HCT116 (cell line): ENCODE data around the gene EML3. TPM values are rescaled to one million over a fixed set of nuclear protein-coding genes. Genes with fewer than 3 reads are reported as not detected.

Experiments used
- ATAC-seq: fragments of 200-7000 bp; cut with Tn5 transposase; 2 replicates; pipeline ENCODE4 v1.9.1; 2020; ENCODE audit warnings: mild to moderate bottlenecking, moderate library complexity
- BruUV-seq: library from RNA; stranded (reverse); fragments of 400-500 nt; replicated peaks from 2 replicates; lab custom pipeline; 2021; lab: Mats Ljungman, UMichigan
- CTCF ChIA-PET: fragments of 300-600 bp; sonication (Branson Sonifier 250); formaldehyde crosslinking; loops from one replicate; lab custom pipeline; 2021; ENCODE audit warnings: antibody characterized with exemption; lab: Charles Lee
- POLR2A ChIA-PET: fragments of 300-600, 350-600 bp; sonication (Branson Sonifier 250); formaldehyde crosslinking; loops from one replicate; lab custom pipeline; 2021; ENCODE audit warnings: antibody characterized with exemption; lab: Charles Lee
- RAD21 ChIA-PET, 2 experiments: fragments of 300-600 bp; sonication (Branson Sonifier 250); formaldehyde crosslinking; loops; one replicate each; lab custom pipeline; 2023; ENCODE audit warnings: low total read pairs in 2 of 2; ENCODE audit not compliant: uncharacterized antibody in 2 of 2, unreplicated experiment in 2 of 2, low non-redundant PET in 1 of 2; lab: Charles Lee
- DNase-seq: peaks from one replicate; pipeline ENCODE4 v3.0.0-alpha.2; 2010; ENCODE audit warnings: low read depth, low spot score
- H2AFZ ChIP-seq: fragments of 200-600 bp; shearing (Covaris generic), sonication (generic); 2 replicates; pipeline ENCODE4 v1.6.1; 2017; ENCODE audit warnings: low read depth, mixed run types, mixed read lengths, antibody characterized with exemption, low read length; ENCODE audit not compliant: poor library complexity, severe bottlenecking
- H3K27ac ChIP-seq: 2 replicates; pipeline ENCODE4 v1.5.1; 2012; ENCODE audit warnings: low read depth, low read length
- H3K27me3 ChIP-seq: fragments of 200-600 bp; sonication (generic); 2 replicates; pipeline ENCODE4 v1.6.1; 2016; ENCODE audit warnings: mixed run types, low read length, mixed read lengths; ENCODE audit not compliant: insufficient read depth
- H3K36me3 ChIP-seq, 2 experiments: fragments of 200-500 bp in 1 of 2; fragments of 200-600 bp in 1 of 2; sonication (Bioruptor generic) in 1 of 2; sonication (generic) in 1 of 2; 2 replicates each; pipeline versions ENCODE4 v1.5.1 to v1.6.1; 2014 to 2016; ENCODE audit warnings: low read length in 2 of 2, inconsistent platforms in 1 of 2, mixed read lengths in 1 of 2, mixed run types in 1 of 2; ENCODE audit not compliant: insufficient read depth in 2 of 2, control insufficient read depth in 1 of 2
- H3K4me1 ChIP-seq, 2 experiments: fragments of 200-600 bp in 1 of 2; sonication (generic) in 1 of 2; 2 replicates each; pipeline versions ENCODE4 v1.5.1 to v1.6.1; 2012 to 2017; ENCODE audit warnings: low read length in 2 of 2, inconsistent platforms in 1 of 2, mild to moderate bottlenecking in 1 of 2, mixed read lengths in 1 of 2, mixed run types in 1 of 2, moderate library complexity in 1 of 2; ENCODE audit not compliant: insufficient read depth in 2 of 2, control insufficient read depth in 1 of 2
- H3K4me2 ChIP-seq: fragments of 200-600 bp; sonication (generic); 2 replicates; pipeline ENCODE4 v1.6.1; 2017; ENCODE audit warnings: mixed run types, low read length, mixed read lengths
- H3K4me3 ChIP-seq, 2 experiments: fragments of 200-600 bp in 1 of 2; sonication (generic) in 1 of 2; replicated peaks in 1 of 2; 2 replicates each; pipeline ENCODE4 v1.5.1; 2011 to 2016; ENCODE audit warnings: low read length in 2 of 2, control low read depth in 1 of 2, low read depth in 1 of 2, mild to moderate bottlenecking in 1 of 2, mixed read lengths in 1 of 2, mixed run types in 1 of 2
- H3K79me2 ChIP-seq: fragments of 200-600 bp; sonication (generic); 2 replicates; pipeline ENCODE4 v1.6.1; 2017; ENCODE audit warnings: mild to moderate bottlenecking, mixed run types, low read length, moderate library complexity, mixed read lengths; ENCODE audit not compliant: insufficient read depth
- H3K9ac ChIP-seq: fragments of 200-600 bp; sonication (generic); 2 replicates; pipeline ENCODE4 v1.6.1; 2016; ENCODE audit warnings: low read length, mixed read lengths
- H3K9me2 ChIP-seq: fragments of 200-600 bp; sonication (generic), shearing (Covaris generic); 2 replicates; pipeline ENCODE4 v1.6.1; 2017; ENCODE audit warnings: mixed run types, mild to moderate bottlenecking, moderate library complexity; ENCODE audit not compliant: insufficient read depth
- H3K9me3 ChIP-seq, 2 experiments: fragments of 200-500 bp in 1 of 2; fragments of 200-600 bp in 1 of 2; sonication (Bioruptor generic) in 1 of 2; sonication (generic) in 1 of 2; 2 replicates each; pipeline ENCODE4 v1.6.1; 2014 to 2017; ENCODE audit warnings: low read length in 2 of 2, mixed read lengths in 2 of 2, inconsistent platforms in 1 of 2, low read depth in 1 of 2, mild to moderate bottlenecking in 1 of 2, mixed run types in 1 of 2, moderate library complexity in 1 of 2; ENCODE audit not compliant: control insufficient read depth in 1 of 2, insufficient read depth in 1 of 2
- H4K20me1 ChIP-seq: fragments of 200-600 bp; sonication (generic), shearing (Covaris generic); 2 replicates; pipeline ENCODE4 v1.6.1; 2017; ENCODE audit warnings: mixed run types, mild to moderate bottlenecking, moderate library complexity; ENCODE audit not compliant: insufficient read depth
- POLR2A ChIP-seq: IDR thresholded peaks from 2 replicates; pipeline ENCODE4 v1.7.0; 2011; ENCODE audit warnings: borderline replicate concordance; ENCODE audit not compliant: insufficient read depth, insufficient read length; ENCODE audit errors: extremely low read depth
- REST ChIP-seq: IDR thresholded peaks from 2 replicates; pipeline ENCODE4 v1.6.1; 2012; ENCODE audit warnings: low read depth
- TCF7L2 ChIP-seq: IDR thresholded peaks from 2 replicates; pipeline ENCODE4 v1.7.0; 2011; ENCODE audit warnings: borderline replicate concordance, inconsistent platforms; ENCODE audit not compliant: insufficient read depth, insufficient read length; ENCODE audit errors: extremely low read depth
- ZBTB33 ChIP-seq: IDR thresholded peaks from 2 replicates; pipeline ENCODE4 v1.6.1; 2011; ENCODE audit warnings: mild to moderate bottlenecking, low read length, moderate library complexity; ENCODE audit not compliant: insufficient replicate concordance; ENCODE audit errors: extremely low read depth
- intact Hi-C: fragments of 100-400 bp; cut with micrococcal nuclease; formaldehyde crosslinking; loops from 2 replicates; pipeline ENCODE4 v1.10.0; 2022
- total RNA-seq: library from RNA; stranded (reverse); gene quantifications from one replicate; pipeline ENCODE4 v1.2.1, GENCODE V29; 2021; ENCODE audit not compliant: unreplicated experiment

EML3 gene
- total RNA-seq, 1 experiment from 2014 or later = 124 TPM

- ChIA-PET POLR2A (interaction anchor here (0.7 to 4.5 kb wide), 10 partner anchors 9 to 239 kb away, joined by 3 to 40 read pairs (median 4); partner anchors contain the start of genes B3GAT3, C11orf98, CSKMT and EEF1G), RAD21 (interaction anchor here in 1 of 2 experiments (0.7 kb wide), 1 partner anchor 19 kb away, joined by 3 read pairs; the partner anchor contains the start of gene B3GAT3), CTCF (interaction anchor here (0.9 to 1.1 kb wide), 6 partner anchors 9 to 178 kb away, joined by 3 to 14 read pairs (median 4); partner anchors contain the start of genes LBHD1, TUT1 and UQCC3)
- H3K9me3 ChIP-seq = no peaks in the 10 kb centered on the region
- H3K27me3 ChIP-seq = no peaks in the 10 kb centered on the region
- no peak for DNase-seq
- peak; percentile 46 for ATAC-seq
- peaks cover 11 to 18% of the 10 kb centered on the region in 2 experiments; a peak in 3 of 4 replicates for H3K36me3 ChIP-seq
- H4K20me1 ChIP-seq = no peaks in the 10 kb centered on the region
- peaks cover 13 to 44% of the 10 kb centered on the region in 2 experiments for H3K4me1 ChIP-seq
- H3K9ac ChIP-seq = peak overlapping the region; percentile 60
- H3K27ac ChIP-seq = peak overlapping the region; percentile 99
- no peak overlapping the region for H2AFZ ChIP-seq
- peak overlapping the region; percentile 88 for H3K4me2 ChIP-seq
- peaks cover 41% of the 10 kb centered on the region for H3K79me2 ChIP-seq
- intact Hi-C loops = no loop called here
- H3K4me3 ChIP-seq = peak overlapping the region; percentile 92 to 94
- no peaks in the 10 kb centered on the region for H3K9me2 ChIP-seq
- peak; percentile 17 for TF ChIP-seq POLR2A
- TF ChIP-seq TCF7L2 = peak; percentile 25
- no peak for TF ChIP-seq ZBTB33
- TF ChIP-seq REST = no peak
- no TSS peak for BruUV-seq
Observed at GRCh38 chr11:62602141-62603071, 10.2 kb downstream of the EML3 start.
